Measurements from ENCODE around the gene TRIM32. TPM values are rescaled to one million over a fixed set of nuclear protein-coding genes. Genes with fewer than 3 reads are reported as not detected.

The TRIM32 gene
- total RNA-seq = 22.1 TPM

GRCh38 chr9:116687074-116687753 lies at the start of gene TRIM32:
Gene TRIM32, plus strand, starts transcription at chr9:116687305. Its CDS starts 10,438 bp downstream, at chr9:116697743.
- DNase-seq = peak; percentile 97

GRCh38 chr9:116639251-116639741 lies 47.8 kb upstream of the TRIM32 start:
- DNase-seq = no peak

GRCh38 chr9:116641292-116642059 lies 45.6 kb upstream of the TRIM32 start:
- DNase-seq = no peak

GRCh38 chr9:116643691-116644090 lies 43.4 kb upstream of the TRIM32 start:
- no peak for DNase-seq

- DNase-seq = no peak
These were observed 42.9 kb upstream of the TRIM32 start for GRCh38 chr9:116644091-116644688.

GRCh38 chr9:116646661-116647514 lies 40.2 kb upstream of the TRIM32 start:
- peak; percentile 48 for DNase-seq

GRCh38 chr9:116647515-116647809 lies 39.6 kb upstream of the TRIM32 start:
- no peak for DNase-seq

- no peak for DNase-seq
These were observed 33.6 kb upstream of the TRIM32 start for GRCh38 chr9:116653348-116654058.

GRCh38 chr9:116654059-116654355 lies 33.1 kb upstream of the TRIM32 start:
- DNase-seq = no peak

GRCh38 chr9:116656501-116656971 lies 30.6 kb upstream of the TRIM32 start:
- no peak for DNase-seq

- DNase-seq = no peak
These were observed 30.1 kb upstream of the TRIM32 start for GRCh38 chr9:116656977-116657376.

- DNase-seq = no peak
These were observed 28.8 kb upstream of the TRIM32 start for GRCh38 chr9:116658265-116658664.

- peak; percentile 79 for DNase-seq
These were observed 25.8 kb upstream of the TRIM32 start for GRCh38 chr9:116661037-116661954.

- no peak for DNase-seq
These were observed 24.3 kb upstream of the TRIM32 start for GRCh38 chr9:116662646-116663310.

GRCh38 chr9:116663581-116663980 lies 23.5 kb upstream of the TRIM32 start:
- no peak for DNase-seq

GRCh38 chr9:116668970-116669695 lies 18.0 kb upstream of the TRIM32 start:
- DNase-seq = no peak

- DNase-seq = no peak
These were observed 15.5 kb upstream of the TRIM32 start for GRCh38 chr9:116671605-116672004.

GRCh38 chr9:116673375-116673774 lies 13.7 kb upstream of the TRIM32 start:
- no peak for DNase-seq

- no peak for DNase-seq
These were observed 12.7 kb upstream of the TRIM32 start for GRCh38 chr9:116674210-116674980.
